CD4-positive, CD25-positive, alpha-beta regulatory T cell (primary cell): Measurements from ENCODE around the gene IGFN1. TPM values are rescaled to one million over a fixed set of nuclear protein-coding genes. Genes with fewer than 3 reads are reported as not detected.

Experiments
- ATAC-seq, 2 donors: fragments of 150-1000 bp; cut with Tn5 transposase; one replicate each; pipeline ENCODE4 v1.10.0; 2021; ENCODE audit warnings: low read depth in 2 of 2, moderate number of reproducible peaks in 2 of 2, moderate library complexity in 1 of 2
- DNase-seq, 3 donors: peaks; one replicate each; pipeline versions ENCODE4 v3.0.0 to v3.0.0-alpha.2; 2012 to 2022; ENCODE audit warnings: mixed read lengths in 1 of 3
- H3K27ac ChIP-seq: one replicate; pipeline ENCODE4 v1.7.0; 2013; ENCODE audit warnings: mild to moderate bottlenecking, low read length; ENCODE audit not compliant: insufficient read depth, poor library complexity, severe bottlenecking
- H3K27me3 ChIP-seq: one replicate; pipeline ENCODE4 v1.7.0; 2013; ENCODE audit warnings: low read length; ENCODE audit not compliant: control insufficient read depth, insufficient read depth
- H3K36me3 ChIP-seq: one replicate; pipeline ENCODE4 v1.7.0; 2013; ENCODE audit warnings: mild to moderate bottlenecking, low read length, moderate library complexity; ENCODE audit not compliant: control insufficient read depth, insufficient read depth
- H3K4me1 ChIP-seq: 2 replicates; pipeline ENCODE4 v1.7.0; 2013; ENCODE audit warnings: mild to moderate bottlenecking, low read length; ENCODE audit not compliant: insufficient read depth, control insufficient read depth, poor library complexity, severe bottlenecking
- H3K4me3 ChIP-seq: one replicate; pipeline ENCODE4 v1.7.0; 2013; ENCODE audit warnings: low read depth, mild to moderate bottlenecking, low read length, moderate library complexity
- H3K9me3 ChIP-seq, 2 experiments: 1 replicate in 1 of 2; 2 replicates in 1 of 2; pipeline ENCODE4 v1.7.0; 2013; ENCODE audit warnings: low read length in 2 of 2, mild to moderate bottlenecking in 1 of 2, moderate library complexity in 1 of 2; ENCODE audit not compliant: control insufficient read depth in 2 of 2
- H3K27ac Mint-ChIP-seq, 3 donors: one replicate each; pipeline ENCODE4 v1.8.0; 2020 to 2022; ENCODE audit warnings: mild to moderate bottlenecking in 3 of 3, mixed read lengths in 3 of 3, moderate library complexity in 2 of 3
- H3K27me3 Mint-ChIP-seq: one replicate; pipeline ENCODE4 v1.8.0; 2022; ENCODE audit warnings: mild to moderate bottlenecking, mixed read lengths
- H3K36me3 Mint-ChIP-seq: one replicate; pipeline ENCODE4 v1.8.0; 2020; ENCODE audit warnings: mixed read lengths
- H3K4me1 Mint-ChIP-seq, 4 donors: one replicate each; pipeline ENCODE4 v1.8.0; 2020 to 2022; ENCODE audit warnings: mixed read lengths in 4 of 4, mild to moderate bottlenecking in 1 of 4
- H3K4me3 Mint-ChIP-seq, 4 donors: one replicate each; pipeline ENCODE4 v1.8.0; 2020 to 2022; ENCODE audit warnings: mild to moderate bottlenecking in 4 of 4, mixed read lengths in 4 of 4, moderate library complexity in 3 of 4
- H3K9me3 Mint-ChIP-seq, 7 donors: one replicate each; pipeline ENCODE4 v1.8.0; 2020 to 2022; ENCODE audit warnings: mixed read lengths in 7 of 7, mild to moderate bottlenecking in 3 of 7, moderate library complexity in 2 of 7
- polyA plus RNA-seq, 4 donors: library from polyadenylated mRNA; unstranded; fragments of 300-500 nt; fragmentation: Illumina TruSeq; gene quantifications; one replicate each; pipeline ENCODE4 v1.2.3, GENCODE V29; 2021
- total RNA-seq: library from RNA; stranded (reverse); gene quantifications from one replicate; pipeline ENCODE4 v1.2.3, GENCODE V29; 2022

IGFN1 gene
- total and polyA plus RNA-seq, 5 donors from 2014 or later: not detected

- H3K4me1 Mint-ChIP-seq: peaks cover 0 to 4% (median 1%) of the 10 kb centered on the region in 4 donors
- no peak overlapping the region for H3K27ac ChIP-seq
- DNase-seq (no peak), ATAC-seq (no peak)
- H3K4me1 ChIP-seq: no peaks in the 10 kb centered on the region
- no peak overlapping the region for H3K27ac Mint-ChIP-seq
- no peaks in the 10 kb centered on the region for H3K9me3 ChIP-seq
- H3K4me3 Mint-ChIP-seq: no peak overlapping the region
- H3K36me3 ChIP-seq: no peaks in the 10 kb centered on the region
- H3K27me3 ChIP-seq: peaks cover 2% of the 10 kb centered on the region
- H3K27me3 Mint-ChIP-seq: peaks cover 20% of the 10 kb centered on the region
- H3K36me3 Mint-ChIP-seq: no peaks in the 10 kb centered on the region
- H3K9me3 Mint-ChIP-seq: peaks cover 0 to 3% (median 0%) of the 10 kb centered on the region in 7 donors
- H3K4me3 ChIP-seq: no peak overlapping the region
These were observed 71.3 kb downstream of the IGFN1 start for GRCh38 chr1:201261771-201262547.

- Histone ChIP-seq H3K27me3 (peaks cover 7% of the 10 kb centered on the region), H3K9me3 (no peaks in the 10 kb centered on the region), H3K27ac (no peak overlapping the region), H3K36me3 (no peaks in the 10 kb centered on the region), H3K4me3 (no peak overlapping the region), H3K4me1 (no peaks in the 10 kb centered on the region)
- H3K4me3 Mint-ChIP-seq: no peak overlapping the region
- peaks cover 0 to 4% (median 1%) of the 10 kb centered on the region in 4 donors for H3K4me1 Mint-ChIP-seq
- DNase-seq (no peak), ATAC-seq (no peak)
- no peak overlapping the region for H3K27ac Mint-ChIP-seq
- H3K27me3 Mint-ChIP-seq: peaks cover 29% of the 10 kb centered on the region
- H3K9me3 Mint-ChIP-seq: peaks cover 0 to 3% (median 0%) of the 10 kb centered on the region in 7 donors
- H3K36me3 Mint-ChIP-seq: no peaks in the 10 kb centered on the region
These were observed 72.5 kb downstream of the IGFN1 start for GRCh38 chr1:201262963-201263608.

- peak overlapping the region in 1 of 3 donors; percentile 12 for H3K27ac Mint-ChIP-seq
- H3K4me3 Mint-ChIP-seq: no peak overlapping the region
- H3K4me1 Mint-ChIP-seq: peaks cover 0 to 4% (median 1%) of the 10 kb centered on the region in 4 donors
- H3K9me3 Mint-ChIP-seq: peaks cover 0 to 3% (median 0%) of the 10 kb centered on the region in 7 donors
- ATAC-seq (no peak), DNase-seq (no peak)
- Histone ChIP-seq H3K27me3 (peaks cover 7% of the 10 kb centered on the region), H3K9me3 (no peaks in the 10 kb centered on the region), H3K27ac (no peak overlapping the region), H3K4me1 (no peaks in the 10 kb centered on the region), H3K36me3 (no peaks in the 10 kb centered on the region), H3K4me3 (no peak overlapping the region)
- H3K36me3 Mint-ChIP-seq: no peaks in the 10 kb centered on the region
- H3K27me3 Mint-ChIP-seq: peaks cover 29% of the 10 kb centered on the region
These were observed 73.4 kb downstream of the IGFN1 start for GRCh38 chr1:201264072-201264471.

GRCh38 chr1:201264554-201264953, 73.9 kb downstream of the IGFN1 start:
- Mint-ChIP-seq H3K4me1 (peaks cover 0 to 4% (median 1%) of the 10 kb centered on the region in 4 donors), H3K27me3 (peaks cover 33% of the 10 kb centered on the region), H3K4me3 (no peak overlapping the region), H3K9me3 (peaks cover 0 to 3% (median 0%) of the 10 kb centered on the region in 7 donors), H3K27ac (no peak overlapping the region), H3K36me3 (no peaks in the 10 kb centered on the region)
- no peak overlapping the region for H3K4me3 ChIP-seq
- no peak for DNase-seq
- H3K36me3 ChIP-seq: no peaks in the 10 kb centered on the region
- H3K4me1 ChIP-seq: no peaks in the 10 kb centered on the region
- no peaks in the 10 kb centered on the region for H3K9me3 ChIP-seq
- ATAC-seq: no peak
- no peak overlapping the region for H3K27ac ChIP-seq
- H3K27me3 ChIP-seq: peaks cover 7% of the 10 kb centered on the region

GRCh38 chr1:201265756-201266155, 75.1 kb downstream of the IGFN1 start:
- H3K36me3 Mint-ChIP-seq: no peaks in the 10 kb centered on the region
- Histone ChIP-seq H3K4me3 (no peak overlapping the region), H3K9me3 (no peaks in the 10 kb centered on the region), H3K27ac (no peak overlapping the region), H3K36me3 (no peaks in the 10 kb centered on the region), H3K27me3 (peaks cover 7% of the 10 kb centered on the region), H3K4me1 (no peaks in the 10 kb centered on the region)
- no peak overlapping the region for H3K27ac Mint-ChIP-seq
- peaks cover 34% of the 10 kb centered on the region for H3K27me3 Mint-ChIP-seq
- no peak for ATAC-seq
- no peak for DNase-seq
- peaks cover 0 to 2% (median 0%) of the 10 kb centered on the region in 7 donors for H3K9me3 Mint-ChIP-seq
- H3K4me1 Mint-ChIP-seq: no peaks in the 10 kb centered on the region
- no peak overlapping the region for H3K4me3 Mint-ChIP-seq

GRCh38 chr1:201266276-201266675, 75.7 kb downstream of the IGFN1 start:
- Histone ChIP-seq H3K27ac (no peak overlapping the region), H3K36me3 (no peaks in the 10 kb centered on the region), H3K4me1 (no peaks in the 10 kb centered on the region), H3K27me3 (peaks cover 7% of the 10 kb centered on the region), H3K9me3 (no peaks in the 10 kb centered on the region), H3K4me3 (no peak overlapping the region)
- Mint-ChIP-seq H3K4me1 (no peaks in the 10 kb centered on the region), H3K27me3 (peaks cover 34% of the 10 kb centered on the region), H3K4me3 (no peak overlapping the region), H3K27ac (no peak overlapping the region), H3K9me3 (peaks cover 0 to 1% (median 0%) of the 10 kb centered on the region in 7 donors), H3K36me3 (no peaks in the 10 kb centered on the region)
- ATAC-seq: no peak
- no peak for DNase-seq

- Mint-ChIP-seq H3K27ac (no peak overlapping the region), H3K4me1 (no peaks in the 10 kb centered on the region), H3K36me3 (no peaks in the 10 kb centered on the region), H3K27me3 (peaks cover 34% of the 10 kb centered on the region), H3K9me3 (no peaks in the 10 kb centered on the region), H3K4me3 (no peak overlapping the region)
- no peak overlapping the region for H3K4me3 ChIP-seq
- DNase-seq (no peak), ATAC-seq (no peak)
- no peaks in the 10 kb centered on the region for H3K36me3 ChIP-seq
- peaks cover 7% of the 10 kb centered on the region for H3K27me3 ChIP-seq
- H3K4me1 ChIP-seq: no peaks in the 10 kb centered on the region
- no peaks in the 10 kb centered on the region for H3K9me3 ChIP-seq
- no peak overlapping the region for H3K27ac ChIP-seq
These were observed 76.2 kb downstream of the IGFN1 start for GRCh38 chr1:201266774-201267173.
